ENCODE measurements around the gene BTBD18.

The BTBD18 gene

GRCh38 chr11:57785072-57785471, 33.5 kb upstream of the BTBD18 start:
- TF ChIP-seq, protein P1, sequence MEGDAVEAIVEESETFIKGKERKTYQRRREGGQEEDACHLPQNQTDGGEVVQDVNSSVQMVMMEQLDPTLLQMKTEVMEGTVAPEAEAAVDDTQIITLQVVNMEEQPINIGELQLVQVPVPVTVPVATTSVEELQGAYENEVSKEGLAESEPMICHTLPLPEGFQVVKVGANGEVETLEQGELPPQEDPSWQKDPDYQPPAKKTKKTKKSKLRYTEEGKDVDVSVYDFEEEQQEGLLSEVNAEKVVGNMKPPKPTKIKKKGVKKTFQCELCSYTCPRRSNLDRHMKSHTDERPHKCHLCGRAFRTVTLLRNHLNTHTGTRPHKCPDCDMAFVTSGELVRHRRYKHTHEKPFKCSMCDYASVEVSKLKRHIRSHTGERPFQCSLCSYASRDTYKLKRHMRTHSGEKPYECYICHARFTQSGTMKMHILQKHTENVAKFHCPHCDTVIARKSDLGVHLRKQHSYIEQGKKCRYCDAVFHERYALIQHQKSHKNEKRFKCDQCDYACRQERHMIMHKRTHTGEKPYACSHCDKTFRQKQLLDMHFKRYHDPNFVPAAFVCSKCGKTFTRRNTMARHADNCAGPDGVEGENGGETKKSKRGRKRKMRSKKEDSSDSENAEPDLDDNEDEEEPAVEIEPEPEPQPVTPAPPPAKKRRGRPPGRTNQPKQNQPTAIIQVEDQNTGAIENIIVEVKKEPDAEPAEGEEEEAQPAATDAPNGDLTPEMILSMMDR (IDR thresholded peaks at IDR 0.05; ENCODE audit: low read length, missing control alignments) = no peak
- H3K4me3 ChIP-seq (replicated peaks; ENCODE audit: low read depth, low read length) = no peak overlapping the region
- no peak for DNase-seq (ENCODE audit: low read depth)

DNA sequence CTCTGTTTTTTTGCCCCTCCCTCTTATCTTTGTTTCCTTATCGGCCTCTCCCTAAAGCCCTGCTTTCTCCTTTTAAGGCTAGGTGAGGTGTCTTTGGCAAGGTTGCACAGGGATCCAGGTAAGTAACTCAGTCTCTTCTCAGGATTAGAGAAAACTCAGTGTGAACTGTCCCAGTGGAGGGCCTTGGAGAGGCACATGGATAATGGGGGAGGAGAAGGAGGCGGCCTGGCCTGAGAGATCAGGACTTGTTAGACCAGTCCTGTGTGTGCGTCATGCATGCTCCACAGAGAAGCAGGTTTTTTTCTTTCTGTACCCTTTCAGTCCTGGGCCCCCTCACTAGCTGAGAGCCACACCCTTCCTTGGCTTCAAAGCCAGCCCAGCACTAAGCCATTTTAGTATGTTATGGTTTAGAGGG, 29.9 kb upstream of the BTBD18 start:
- TF ChIP-seq, protein P1 (IDR thresholded peaks at IDR 0.05; ENCODE audit: low read length, missing control alignments) = no peak

GRCh38 chr11:57779276-57779675, 27.7 kb upstream of the BTBD18 start:
- TF ChIP-seq, protein P1 (IDR thresholded peaks at IDR 0.05; ENCODE audit: low read length, missing control alignments) = peak; percentile 25
- DNase-seq (ENCODE audit: low read depth) = peak; percentile 80
- H3K4me3 ChIP-seq (replicated peaks; ENCODE audit: low read depth, low read length) = peak overlapping the region; percentile 39

More for the DNA sequence above, 29.9 kb upstream of the BTBD18 start:
- peak; percentile 51 for DNase-seq (ENCODE audit: low read depth)
- H3K4me3 ChIP-seq (replicated peaks; ENCODE audit: low read depth, low read length) = no peak overlapping the region

DNA sequence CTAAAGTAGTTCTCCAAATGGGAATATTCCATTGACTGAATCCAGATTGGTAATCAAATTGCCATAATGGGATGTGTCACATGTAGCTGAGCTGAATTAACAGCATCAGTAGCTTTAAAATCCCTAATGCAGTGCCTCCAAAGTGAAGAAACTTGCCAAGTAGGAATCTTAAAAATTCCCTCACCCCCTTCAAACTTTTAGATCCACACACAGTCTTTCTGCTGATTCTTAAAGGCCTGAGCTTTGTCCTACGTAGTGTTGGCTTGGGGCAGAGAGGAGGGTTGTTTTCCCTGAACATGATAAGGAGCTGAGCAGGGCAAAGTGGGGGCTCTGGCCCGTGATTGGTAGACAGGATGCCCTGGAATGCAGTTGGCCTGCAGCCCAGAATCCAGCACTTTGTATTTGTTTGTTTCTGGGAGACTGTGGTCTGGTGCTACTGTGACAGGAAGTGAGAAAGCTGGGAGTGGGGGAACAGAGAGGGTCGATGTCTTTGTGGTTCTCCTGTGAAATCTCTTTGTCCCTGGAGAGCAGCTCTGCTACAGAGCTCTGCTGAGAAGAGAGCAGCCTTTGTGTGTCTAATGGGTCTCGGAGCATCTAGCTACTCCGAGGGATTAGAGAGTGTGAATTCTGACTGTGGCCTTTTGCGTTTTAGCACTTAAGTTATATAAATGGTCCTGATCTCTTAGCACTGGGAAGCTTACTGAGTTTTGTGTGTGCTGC, 26.9 kb upstream of the BTBD18 start:
- TF ChIP-seq, protein P1 (IDR thresholded peaks at IDR 0.05; ENCODE audit: low read length, missing control alignments) = no peak
- H3K4me3 ChIP-seq (replicated peaks; ENCODE audit: low read depth, low read length) = peak overlapping the region; percentile 39
- DNase-seq (ENCODE audit: low read depth) = peak; percentile 100

DNA sequence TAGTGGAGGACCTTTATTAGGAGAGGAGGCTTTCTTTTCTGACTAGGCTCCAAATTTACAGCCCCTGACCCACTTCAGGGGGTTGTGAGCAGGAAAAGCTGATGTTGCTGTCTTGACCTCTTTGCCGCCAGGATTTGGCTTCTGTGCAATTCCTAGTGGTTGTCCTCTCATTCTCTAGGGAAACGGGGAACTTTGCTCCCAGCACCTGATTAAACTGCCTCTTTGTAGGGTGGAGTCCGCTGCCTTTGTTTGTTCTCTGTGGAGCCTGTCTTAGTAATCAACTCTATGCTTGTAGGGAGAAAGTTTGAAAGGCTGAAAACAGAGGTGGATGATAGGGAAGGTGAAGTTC, 26.3 kb upstream of the BTBD18 start:
- H3K4me3 ChIP-seq (replicated peaks; ENCODE audit: low read depth, low read length) = peak overlapping the region; percentile 39
- DNase-seq (ENCODE audit: low read depth) = peak; percentile 55
- TF ChIP-seq, protein P1 (IDR thresholded peaks at IDR 0.05; ENCODE audit: low read length, missing control alignments) = no peak

DNA sequence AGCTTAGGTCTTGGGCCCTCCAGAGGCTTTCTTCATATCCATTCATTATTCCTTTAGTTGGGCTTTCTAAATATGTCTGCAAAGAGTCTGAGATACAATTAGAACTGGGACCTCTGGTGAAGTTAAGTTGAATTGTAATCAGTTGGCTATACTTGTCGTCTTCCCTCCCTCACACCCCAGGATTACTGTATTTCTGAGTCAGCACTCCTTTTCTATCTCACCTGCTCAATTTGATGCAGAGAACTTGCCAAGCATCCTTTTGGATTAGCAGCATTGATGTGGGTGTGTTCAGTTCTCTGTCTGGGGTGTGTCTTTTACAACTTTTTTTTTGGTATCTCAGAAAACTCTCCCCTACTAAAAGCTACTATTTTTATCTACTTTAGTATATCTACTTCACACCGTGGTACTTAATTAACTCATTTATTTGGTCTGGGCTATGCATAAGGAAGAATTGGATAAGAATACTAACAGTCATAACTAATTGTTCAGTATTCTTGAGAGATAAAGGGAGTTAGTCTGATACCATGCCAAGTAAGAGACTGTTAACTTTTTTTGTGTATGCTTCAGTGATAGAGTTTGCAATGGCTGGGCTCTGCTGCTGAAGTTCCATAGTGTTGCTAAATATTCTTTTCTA, 25.1 kb upstream of the BTBD18 start:
- TF ChIP-seq, protein P1 (IDR thresholded peaks at IDR 0.05; ENCODE audit: low read length, missing control alignments) = no peak
- DNase-seq (ENCODE audit: low read depth) = no peak
- no peak overlapping the region for H3K4me3 ChIP-seq (replicated peaks; ENCODE audit: low read depth, low read length)

Measured in fibroblast of pulmonary artery (primary cell).